Heart left ventricle (tissue), 16 donors: ENCODE data around the gene RFC3. TPM values are rescaled to one million over a fixed set of nuclear protein-coding genes. Genes with fewer than 3 reads are reported as not detected.
A peak's percentile ranks its signal among the peaks of the same experiment; 100 is the strongest.

Experiments used
- ATAC-seq, 4 donors: fragments of 200-7000 bp; cut with Tn5 transposase; one replicate each; pipeline ENCODE4 v1.9.1; 2020 to 2022; ENCODE audit warnings: moderate library complexity in 4 of 4, mild to moderate bottlenecking in 3 of 4, moderate number of reproducible peaks in 1 of 4
- DNase-seq, 5 donors: peaks; one replicate each; pipeline ENCODE4 v3.0.0-alpha.2; 2020
- H3K27ac ChIP-seq, 12 donors: fragments of 200-600 bp; sonication (generic) in 4 of 12; one replicate each; pipeline versions ENCODE4 v1.5.0 to v1.8.0; 2016 to 2022; ENCODE audit warnings: mild to moderate bottlenecking in 2 of 12
- H3K27me3 ChIP-seq, 9 donors: fragments of 200-600 bp; sonication (generic) in 2 of 9; one replicate each; pipeline versions ENCODE4 v1.5.1 to v1.8.0; 2016 to 2022; ENCODE audit warnings: mild to moderate bottlenecking in 3 of 9
- H3K36me3 ChIP-seq, 9 donors: fragments of 200-600 bp; sonication (generic) in 2 of 9; one replicate each; pipeline versions ENCODE4 v1.5.0 to v1.8.0; 2018 to 2022; ENCODE audit warnings: mild to moderate bottlenecking in 2 of 9
- H3K4me1 ChIP-seq, 12 donors: fragments of 200-600 bp; sonication (generic) in 4 of 12; one replicate each; pipeline versions ENCODE4 v1.5.0 to v1.8.0; 2016 to 2022; ENCODE audit warnings: mild to moderate bottlenecking in 3 of 12
- H3K4me3 ChIP-seq, 12 donors: fragments of 200-600 bp; sonication (generic) in 4 of 12; one replicate each; pipeline versions ENCODE4 v1.5.0 to v1.8.0; 2017 to 2022; ENCODE audit warnings: mild to moderate bottlenecking in 9 of 12, moderate library complexity in 4 of 12
- H3K9me3 ChIP-seq, 12 donors: fragments of 200-600 bp; sonication (generic) in 4 of 12; one replicate each; pipeline versions ENCODE4 v1.5.0 to v1.8.0; 2016 to 2022; ENCODE audit warnings: mild to moderate bottlenecking in 1 of 12
- CTCF ChIP-seq, 12 donors: fragments of 200-600 bp; sonication (generic) in 4 of 12; IDR thresholded peaks; one replicate each; pipeline versions ENCODE4 v1.5.0 to v1.8.0; 2018 to 2022; ENCODE audit warnings: antibody characterized with exemption in 12 of 12, mild to moderate bottlenecking in 5 of 12
- POLR2A ChIP-seq, 2 donors: fragments of 450-650 bp; IDR thresholded peaks; one replicate each; pipeline ENCODE4 v1.6.1; 2017; ENCODE audit warnings: antibody characterized with exemption in 2 of 2, mild to moderate bottlenecking in 2 of 2, moderate library complexity in 2 of 2
- WGBS, 4 donors: extraction: QIAGEN DNeasy Blood & Tissue Kit in 2 of 4; methylation state at CpG; one replicate each; pipeline versions ENCODE4 v1.1.5 to v1.1.7; 2013 to 2018; 5-methylcytosine and 5-hydroxymethylcytosine counted together
- intact Hi-C, 10 donors: fragments of 100-400 bp; cut with DNase I; formaldehyde crosslinking; loops; one replicate each; pipeline versions ENCODE4 v1.11.1 to v1.14.2; 2022
- polyA plus RNA-seq, 2 donors: library from polyadenylated mRNA; stranded (reverse); fragments of 200-250 nt; gene quantifications; one replicate each; pipeline ENCODE4 v1.2.3, GENCODE V29; 2013
- total RNA-seq, 9 donors: library from RNA; depleted of rRNA in 2 of 9; stranded (reverse); fragments of >200 nt in 2 of 9; fragmentation: NEBNext Ultra II Directional in 3 of 9; extraction: Animal tissue kit (Norgen Biotek cat#: 25700) in 3 of 9; gene quantifications; one replicate each; pipeline versions ENCODE4 v1.1.0 to v1.2.4, GENCODE V29; 2016 to 2023
- donor health status: ischemic (EF 13 %, LVEDD 7.1; RV severe dilation, severe dysfunction).
- donor health status: healthy with polysubstance abuse.
- donor health status: DM: no; HTN: yes; CAD: no.
- donor health status: DM: no; HTN: no; CAD: no.
- donor health status: ischemic (EF 25% LVEDD 6.9; RV normal size, moderate dysfunction).
- donor health status: ischemic (EF 25% LVEDD 5.7; RV mildly dilated, moderate dysfunction).
- donor health status: healthy.
- donor health status: DM: yes; HTN: yes; CAD: no.
- donor health status: ischemic (EF 35%, LVEDD 5.7; RV mildly dilated, moderate dysfunction).
- donor health status: nonischemic (EF 11% LVEDD 7.7; RV severe dilation, severe dysfunction).
- donor health status: DM: yes; HTN: yes; CAD: no.
- donor health status: PGD.
- donor health status: ischemic (EF 29% LVEDD 5.4; RV normal size, mild dysfunction).
- donor health status: nonischemic (EF 23%, LVEDD 6.1; RV moderate dilation, normal function).

RFC3 gene
- total and polyA plus RNA-seq, 11 donors: 2.6 to 8.8 (median 5.7) TPM

GRCh38 chr13:33797622-33798021 is 20.3 kb upstream of the RFC3 start:
- DNase-seq (no peak), ATAC-seq (peak; percentile 75 to 89 (median 84))
- 5 to 19% (median 11%) methylated on average over 7 of the region's 7 CpGs for WGBS, 4 donors
- peaks cover 0 to 29% (median 13%) of the 10 kb centered on the region in 12 donors for H3K4me1 ChIP-seq
- peak overlapping the region in 10 of 12 donors; percentile 13 to 50 (median 30) for H3K4me3 ChIP-seq
- no peaks in the 10 kb centered on the region for H3K36me3 ChIP-seq
- H3K27ac ChIP-seq: peak overlapping the region; percentile 51 to 87 (median 74)
- H3K27me3 ChIP-seq: no peaks in the 10 kb centered on the region
- intact Hi-C loops: loop anchor here in 3 of 10 donors (2.0 to 10.0 kb wide), 4 partner anchors 137 to 1365 kb away; no protein-coding TSS in a partner anchor
- TF ChIP-seq POLR2A (IDR thresholded peaks at IDR 0.05) (no peak), CTCF (IDR thresholded peaks at IDR 0.05) (no peak)
- H3K9me3 ChIP-seq: peaks cover 0 to 1% (median 0%) of the 10 kb centered on the region in 12 donors

GRCh38 chr13:33798023-33798422 is 19.9 kb upstream of the RFC3 start:
- Histone ChIP-seq H3K27ac (peak overlapping the region; percentile 42 to 87 (median 74)), H3K4me3 (peak overlapping the region in 9 of 12 donors; percentile 13 to 50 (median 30)), H3K9me3 (no peaks in the 10 kb centered on the region), H3K27me3 (no peaks in the 10 kb centered on the region), H3K36me3 (no peaks in the 10 kb centered on the region), H3K4me1 (peaks cover 0 to 29% (median 13%) of the 10 kb centered on the region in 12 donors)
- intact Hi-C loops: loop anchor here in 3 of 10 donors (2.0 to 10.0 kb wide), 4 partner anchors 137 to 1364 kb away; no protein-coding TSS in a partner anchor
- no peak for TF ChIP-seq POLR2A (IDR thresholded peaks at IDR 0.05)
- no peak for TF ChIP-seq CTCF (IDR thresholded peaks at IDR 0.05)
- WGBS, 4 donors: 21 to 33% (median 27%) methylated on average over 3 of the region's 3 CpGs
- DNase-seq (no peak), ATAC-seq (peak in 3 of 4 donors; percentile 37 to 55 (median 46))

- DNase-seq: no peak
- H3K4me3 ChIP-seq: peak overlapping the region in 5 of 12 donors; percentile 4 to 29 (median 15)
- WGBS, 4 donors: 39 to 43% (median 41%) methylated on average over 6 of the region's 6 CpGs
- ATAC-seq: peak in 3 of 4 donors; percentile 28 to 58 (median 53)
- TF ChIP-seq CTCF (IDR thresholded peaks at IDR 0.05) (peak in 11 of 12 donors; percentile 21 to 65 (median 54)), POLR2A (IDR thresholded peaks at IDR 0.05) (no peak)
- H3K9me3 ChIP-seq: no peaks in the 10 kb centered on the region
- H3K4me1 ChIP-seq: peaks cover 0 to 29% (median 13%) of the 10 kb centered on the region in 12 donors
- peak overlapping the region in 8 of 12 donors; percentile 4 to 45 (median 18) for H3K27ac ChIP-seq
- no peaks in the 10 kb centered on the region for H3K36me3 ChIP-seq
- no peaks in the 10 kb centered on the region for H3K27me3 ChIP-seq
- intact Hi-C loops: loop anchor here in 9 of 10 donors (2.0 to 10.0 kb wide), 7 partner anchors 135 to 1362 kb away; no protein-coding TSS in a partner anchor
Observed at GRCh38 chr13:33799950-33800592, 17.9 kb upstream of the RFC3 start.

- Histone ChIP-seq H3K27me3 (no peaks in the 10 kb centered on the region), H3K4me3 (peak overlapping the region in 6 of 12 donors; percentile 4 to 29 (median 12)), H3K9me3 (no peaks in the 10 kb centered on the region), H3K36me3 (no peaks in the 10 kb centered on the region), H3K27ac (peak overlapping the region in 4 of 12 donors; percentile 4 to 45 (median 20)), H3K4me1 (peaks cover 0 to 29% (median 13%) of the 10 kb centered on the region in 12 donors)
- 24 to 38% (median 32%) methylated on average over 3 of the region's 3 CpGs for WGBS, 4 donors
- no peak for DNase-seq
- TF ChIP-seq POLR2A (IDR thresholded peaks at IDR 0.05) (no peak), CTCF (IDR thresholded peaks at IDR 0.05) (no peak)
- ATAC-seq: no peak
- intact Hi-C loops: loop anchor here in 8 of 10 donors (5.0 to 10.0 kb wide), 4 partner anchors 274 to 1357 kb away; no protein-coding TSS in a partner anchor
Observed at GRCh38 chr13:33800646-33801186, 17.2 kb upstream of the RFC3 start.
